ENCODE results near the gene THEM5. TPM values are rescaled to one million over a fixed set of nuclear protein-coding genes. Genes with fewer than 3 reads are reported as not detected.

The THEM5 gene
- total RNA-seq, 1 experiment from 2014 or later, result not detected

- H4K20me1 ChIP-seq (ENCODE audit: low read length), result no peaks in the 10 kb centered on the region
- H3K27ac ChIP-seq (ENCODE audit: low read length), result no peak overlapping the region
- no TSS peak for BruUV-seq (replicated peaks)
- peak; percentile 7; the same call in 1 of the 2 replicates for ATAC-seq
- no peak overlapping the region for H3K4me3 ChIP-seq (ENCODE audit: low read length)
- peak overlapping the region; percentile 46 for H2AFZ ChIP-seq (ENCODE audit: low read length)
- H3K9me3 ChIP-seq (ENCODE audit: low read length), result no peaks in the 10 kb centered on the region
- no peaks in the 10 kb centered on the region for H3K36me3 ChIP-seq (ENCODE audit: low read depth, low read length)
- H3K4me2 ChIP-seq (ENCODE audit: low read length), result no peak overlapping the region
- POLR2A ChIA-PET (ENCODE audit: unreplicated experiment), result no interaction called here
- no peak overlapping the region for H3K9ac ChIP-seq (ENCODE audit: low read length)
- CTCF ChIA-PET, result interaction anchor here (1.0 kb wide), 1 partner anchor 69 kb away, joined by 3 read pairs; the partner anchor contains the start of gene MRPL9
- TF ChIP-seq EZH2phosphoT487 (IDR thresholded peaks at IDR 0.05; ENCODE audit: borderline replicate concordance, low read length) (no peak), CTCF (conservative IDR thresholded peaks at IDR 0.05; ENCODE audit: low read depth, low read length) (no peak), EZH2 (IDR thresholded peaks at IDR 0.05; ENCODE audit: low read length, unreplicated experiment) (no peak)
- no peaks in the 10 kb centered on the region for H3K79me2 ChIP-seq (ENCODE audit: low read length)
- no peaks in the 10 kb centered on the region for H3K27me3 ChIP-seq (ENCODE audit: low read length)
- no peaks in the 10 kb centered on the region for H3K9me2 ChIP-seq (replicated peaks; ENCODE audit: low read length)
- H3K4me1 ChIP-seq (ENCODE audit: insufficient read depth, low read length), result peaks cover 24% of the 10 kb centered on the region
- intact Hi-C loops (cut with micrococcal nuclease), result loop anchor here (10.0 kb wide), 2 partner anchors 218 to 488 kb away; partner anchors contain the start of genes RFX5 and SNX27
- DNase-seq, result peak; percentile 68
- no peaks in the 10 kb centered on the region for H3F3A ChIP-seq (ENCODE audit: low read length, unreplicated experiment)
Measured at GRCh38 chr1:151832318-151832980, 21.1 kb downstream of the THEM5 start.

- no peak for TF ChIP-seq EZH2phosphoT487 (IDR thresholded peaks at IDR 0.05; ENCODE audit: borderline replicate concordance, low read length)
- Histone ChIP-seq H3K9me3 (ENCODE audit: low read length) (no peaks in the 10 kb centered on the region), H3F3A (ENCODE audit: low read length, unreplicated experiment) (no peaks in the 10 kb centered on the region), H3K27me3 (ENCODE audit: low read length) (no peaks in the 10 kb centered on the region), H3K9me2 (replicated peaks; ENCODE audit: low read length) (no peaks in the 10 kb centered on the region), H3K4me1 (ENCODE audit: insufficient read depth, low read length) (peaks cover 17% of the 10 kb centered on the region), H4K20me1 (ENCODE audit: low read length) (no peaks in the 10 kb centered on the region), H3K9ac (ENCODE audit: low read length) (no peak within 1 kb of the TSS), H3K4me3 (ENCODE audit: low read length) (no peak within 1 kb of the TSS), H3K27ac (ENCODE audit: low read length) (no peak within 1 kb of the TSS), H3K79me2 (ENCODE audit: low read length) (no peaks in the 10 kb centered on the region), H3K36me3 (ENCODE audit: low read depth, low read length) (no peaks in the 10 kb centered on the region), H3K4me2 (ENCODE audit: low read length) (no peak within 1 kb of the TSS), H2AFZ (ENCODE audit: low read length) (peak within 1 kb of the TSS; percentile 46)
- intact Hi-C loops (cut with micrococcal nuclease), result loop anchor here (10.0 kb wide), 2 partner anchors 217 to 487 kb away; partner anchors contain the start of genes RFX5 and SNX27
- ChIA-PET CTCF (no interaction called here), POLR2A (ENCODE audit: unreplicated experiment) (no interaction called here)
- no peak for ATAC-seq
- BruUV-seq (replicated peaks), result no TSS peak
- no peak for DNase-seq
Measured at GRCh38 chr1:151831605-151832004, 21.9 kb downstream of the THEM5 start, which contains the start of gene RORC. TSS of gene RORC (minus strand) at chr1:151831802. CDS start at chr1:151831764, 38 bp downstream.

- CTCF ChIA-PET, result interaction anchor here (0.7 kb wide), 1 partner anchor 172 kb away, joined by 4 read pairs; no protein-coding TSS in a partner anchor
- H3K9ac ChIP-seq (ENCODE audit: low read length), result no peak overlapping the region
- no peak overlapping the region for H3K4me3 ChIP-seq (ENCODE audit: low read length)
- no TSS peak for BruUV-seq (replicated peaks)
- no peak for DNase-seq
- no peaks in the 10 kb centered on the region for H3F3A ChIP-seq (ENCODE audit: low read length, unreplicated experiment)
- H3K79me2 ChIP-seq (ENCODE audit: low read length), result no peaks in the 10 kb centered on the region
- POLR2A ChIA-PET (ENCODE audit: unreplicated experiment), result no interaction called here
- no peaks in the 10 kb centered on the region for H3K9me3 ChIP-seq (ENCODE audit: low read length)
- no peak for TF ChIP-seq EZH2phosphoT487 (IDR thresholded peaks at IDR 0.05; ENCODE audit: borderline replicate concordance, low read length)
- TF ChIP-seq CTCF (conservative IDR thresholded peaks at IDR 0.05; ENCODE audit: low read depth, low read length), result no peak
- no peak for TF ChIP-seq EZH2 (IDR thresholded peaks at IDR 0.05; ENCODE audit: low read length, unreplicated experiment)
- no peak overlapping the region for H3K27ac ChIP-seq (ENCODE audit: low read length)
- peaks cover 13% of the 10 kb centered on the region for H3K4me1 ChIP-seq (ENCODE audit: insufficient read depth, low read length)
- no peak overlapping the region for H3K4me2 ChIP-seq (ENCODE audit: low read length)
- H3K36me3 ChIP-seq (ENCODE audit: low read depth, low read length), result no peaks in the 10 kb centered on the region
- no peaks in the 10 kb centered on the region for H3K27me3 ChIP-seq (ENCODE audit: low read length)
- intact Hi-C loops (cut with micrococcal nuclease), result loop anchor here (10.0 kb wide), 2 partner anchors 216 to 486 kb away; partner anchors contain the start of genes RFX5 and SNX27
- no peaks in the 10 kb centered on the region for H3K9me2 ChIP-seq (replicated peaks; ENCODE audit: low read length)
- no peak for ATAC-seq
- H2AFZ ChIP-seq (ENCODE audit: low read length), result no peak overlapping the region
- H4K20me1 ChIP-seq (ENCODE audit: low read length), result no peaks in the 10 kb centered on the region
Measured at GRCh38 chr1:151831256-151831591, 22.3 kb downstream of the THEM5 start.

Data from PC-3 (cell line).